HepG2 (cell line): ENCODE data around the gene PRKCG. TPM values are rescaled to one million over a fixed set of nuclear protein-coding genes. Genes with fewer than 3 reads are reported as not detected.

ENCODE experiments used
- ARNT ChIP-seq: fragments of 450-650 bp; IDR thresholded peaks from 2 replicates; pipeline ENCODE4 v1.6.1; 2017
- EEA1 ChIP-seq: sonication (generic); formaldehyde crosslinking; IDR thresholded peaks from 2 replicates; pipeline ENCODE4 v1.5.1; 2020; ENCODE audit warnings: mild to moderate bottlenecking, missing genetic modification reagents, borderline replicate concordance
- FOXK2 ChIP-seq: fragments of 450-650 bp; IDR thresholded peaks from 2 replicates; pipeline ENCODE4 v1.6.1; 2016
- GATAD1 ChIP-seq: IDR thresholded peaks from 2 replicates; pipeline ENCODE4 v1.6.1; 2016; ENCODE audit warnings: missing genetic modification reagents, missing compliant biosample characterization
- JUNB ChIP-seq: sonication (generic); formaldehyde crosslinking; IDR thresholded peaks from 2 replicates; pipeline ENCODE4 v1.8.0; 2022; ENCODE audit warnings: missing genetic modification reagents, mild to moderate bottlenecking, borderline replicate concordance
- KLF12 ChIP-seq: sonication (generic); formaldehyde crosslinking; IDR thresholded peaks from 2 replicates; pipeline ENCODE4 v1.4.0; 2020; ENCODE audit warnings: missing genetic modification reagents, borderline replicate concordance
- SP2 ChIP-seq: sonication (generic); formaldehyde crosslinking; IDR thresholded peaks from 2 replicates; pipeline ENCODE4 v1.5.1; 2020; ENCODE audit warnings: mild to moderate bottlenecking, missing genetic modification reagents
- ZNF263 ChIP-seq: sonication (generic); formaldehyde crosslinking; IDR thresholded peaks from 2 replicates; pipeline ENCODE4 v1.4.0; 2020; ENCODE audit warnings: missing genetic modification reagents
- ZNF572 ChIP-seq: sonication (generic); formaldehyde crosslinking; IDR thresholded peaks from 2 replicates; pipeline ENCODE4 v1.5.1; 2020; ENCODE audit warnings: mild to moderate bottlenecking, missing genetic modification reagents
- ZNF644 ChIP-seq: IDR thresholded peaks from 2 replicates; pipeline ENCODE4 v1.6.1; 2016; ENCODE audit warnings: low read depth
- ZNF713 ChIP-seq: sonication (generic); formaldehyde crosslinking; IDR thresholded peaks from 2 replicates; pipeline ENCODE4 v1.4.0; 2020; ENCODE audit warnings: mild to moderate bottlenecking, missing genetic modification reagents
- ZNF775 ChIP-seq: sonication (generic); formaldehyde crosslinking; IDR thresholded peaks from 2 replicates; pipeline ENCODE4 v1.4.0; 2020; ENCODE audit warnings: missing genetic modification reagents, mild to moderate bottlenecking, moderate library complexity, borderline replicate concordance
- ZNF83 ChIP-seq: sonication (generic); formaldehyde crosslinking; IDR thresholded peaks from 2 replicates; pipeline ENCODE4 v1.4.0; 2020; ENCODE audit warnings: missing genetic modification reagents, mild to moderate bottlenecking, borderline replicate concordance
- polyA plus RNA-seq, 8 experiments: library from polyadenylated mRNA; depleted of rRNA in 3 of 8; stranded (reverse) in 7 of 8; unstranded in 1 of 8; fragments of >200 nt; fragmentation: Illumina TruSeq in 4 of 8; extraction: Trizol in 4 of 8; gene quantifications; 2 replicates each; pipeline versions ENCODE4 v1.2.1 to v1.2.3, GENCODE V29; 2011 to 2016; ENCODE audit warnings: low read depth in 4 of 8, missing spikeins in 1 of 8, mixed read lengths in 1 of 8; ENCODE audit not compliant: insufficient read depth in 1 of 8
- total RNA-seq, 5 experiments: library from RNA; depleted of rRNA; stranded (reverse); fragments of >200 nt; fragmentation: Illumina TruSeq; extraction: Trizol; gene quantifications; 2 replicates each; pipeline ENCODE4 v1.2.3, GENCODE V29; 2016; ENCODE audit warnings: low read depth in 1 of 5
- TF ChIP-seq, protein P1 (sequence below): sonication (generic); formaldehyde crosslinking; IDR thresholded peaks from 2 replicates; pipeline ENCODE4 v1.8.0; 2022; ENCODE audit warnings: missing genetic modification reagents, mild to moderate bottlenecking, moderate library complexity, borderline replicate concordance
- TF ChIP-seq, protein P2 (sequence below): sonication (generic); formaldehyde crosslinking; IDR thresholded peaks from 2 replicates; pipeline ENCODE4 v1.4.0; 2020; ENCODE audit warnings: mild to moderate bottlenecking, missing genetic modification reagents
- TF ChIP-seq, protein P3 (sequence below): IDR thresholded peaks from 2 replicates; pipeline ENCODE4 v1.6.1; 2016; ENCODE audit warnings: low read depth, control low read depth

The PRKCG gene
- total and polyA plus RNA-seq, 2 of the 13 experiments (the other 11 are each of a cell fraction or from before 2014, with no cell fraction given), result 0.02 to 0.03 TPM

GRCh38 chr19:53867225-53868090, 14.5 kb upstream of the PRKCG start, which contains the start of gene MYADM (continued):
- TF ChIP-seq, protein P1, sequence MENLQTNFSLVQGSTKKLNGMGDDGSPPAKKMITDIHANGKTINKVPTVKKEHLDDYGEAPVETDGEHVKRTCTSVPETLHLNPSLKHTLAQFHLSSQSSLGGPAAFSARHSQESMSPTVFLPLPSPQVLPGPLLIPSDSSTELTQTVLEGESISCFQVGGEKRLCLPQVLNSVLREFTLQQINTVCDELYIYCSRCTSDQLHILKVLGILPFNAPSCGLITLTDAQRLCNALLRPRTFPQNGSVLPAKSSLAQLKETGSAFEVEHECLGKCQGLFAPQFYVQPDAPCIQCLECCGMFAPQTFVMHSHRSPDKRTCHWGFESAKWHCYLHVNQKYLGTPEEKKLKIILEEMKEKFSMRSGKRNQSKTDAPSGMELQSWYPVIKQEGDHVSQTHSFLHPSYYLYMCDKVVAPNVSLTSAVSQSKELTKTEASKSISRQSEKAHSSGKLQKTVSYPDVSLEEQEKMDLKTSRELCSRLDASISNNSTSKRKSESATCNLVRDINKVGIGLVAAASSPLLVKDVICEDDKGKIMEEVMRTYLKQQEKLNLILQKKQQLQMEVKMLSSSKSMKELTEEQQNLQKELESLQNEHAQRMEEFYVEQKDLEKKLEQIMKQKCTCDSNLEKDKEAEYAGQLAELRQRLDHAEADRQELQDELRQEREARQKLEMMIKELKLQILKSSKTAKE, result peak; percentile 62
- TF ChIP-seq FOXK2 (peak; percentile 40; the same call in 1 of the 2 replicates), KLF12 (CRISPR knock-in tag) (0 out of 2 replicates have a peak, but pooled peaks have one; percentile 48), ZNF775 (CRISPR knock-in tag) (0 out of 2 replicates have a peak, but pooled peaks have one; percentile 49), EEA1 (no peak), ZNF263 (CRISPR knock-in tag) (no peak), GATAD1 (CRISPR knock-in tag) (peak; percentile 61), ZNF83 (CRISPR knock-in tag) (no peak), ZNF572 (CRISPR knock-in tag) (peak; percentile 35; the same call in 1 of the 2 replicates), ARNT (no peak), ZNF713 (no peak), JUNB (CRISPR knock-in tag) (no peak), ZNF644 (CRISPR knock-in tag) (no peak), SP2 (CRISPR knock-in tag) (peak; percentile 32; the same call in 1 of the 2 replicates)
- TF ChIP-seq, protein P2, sequence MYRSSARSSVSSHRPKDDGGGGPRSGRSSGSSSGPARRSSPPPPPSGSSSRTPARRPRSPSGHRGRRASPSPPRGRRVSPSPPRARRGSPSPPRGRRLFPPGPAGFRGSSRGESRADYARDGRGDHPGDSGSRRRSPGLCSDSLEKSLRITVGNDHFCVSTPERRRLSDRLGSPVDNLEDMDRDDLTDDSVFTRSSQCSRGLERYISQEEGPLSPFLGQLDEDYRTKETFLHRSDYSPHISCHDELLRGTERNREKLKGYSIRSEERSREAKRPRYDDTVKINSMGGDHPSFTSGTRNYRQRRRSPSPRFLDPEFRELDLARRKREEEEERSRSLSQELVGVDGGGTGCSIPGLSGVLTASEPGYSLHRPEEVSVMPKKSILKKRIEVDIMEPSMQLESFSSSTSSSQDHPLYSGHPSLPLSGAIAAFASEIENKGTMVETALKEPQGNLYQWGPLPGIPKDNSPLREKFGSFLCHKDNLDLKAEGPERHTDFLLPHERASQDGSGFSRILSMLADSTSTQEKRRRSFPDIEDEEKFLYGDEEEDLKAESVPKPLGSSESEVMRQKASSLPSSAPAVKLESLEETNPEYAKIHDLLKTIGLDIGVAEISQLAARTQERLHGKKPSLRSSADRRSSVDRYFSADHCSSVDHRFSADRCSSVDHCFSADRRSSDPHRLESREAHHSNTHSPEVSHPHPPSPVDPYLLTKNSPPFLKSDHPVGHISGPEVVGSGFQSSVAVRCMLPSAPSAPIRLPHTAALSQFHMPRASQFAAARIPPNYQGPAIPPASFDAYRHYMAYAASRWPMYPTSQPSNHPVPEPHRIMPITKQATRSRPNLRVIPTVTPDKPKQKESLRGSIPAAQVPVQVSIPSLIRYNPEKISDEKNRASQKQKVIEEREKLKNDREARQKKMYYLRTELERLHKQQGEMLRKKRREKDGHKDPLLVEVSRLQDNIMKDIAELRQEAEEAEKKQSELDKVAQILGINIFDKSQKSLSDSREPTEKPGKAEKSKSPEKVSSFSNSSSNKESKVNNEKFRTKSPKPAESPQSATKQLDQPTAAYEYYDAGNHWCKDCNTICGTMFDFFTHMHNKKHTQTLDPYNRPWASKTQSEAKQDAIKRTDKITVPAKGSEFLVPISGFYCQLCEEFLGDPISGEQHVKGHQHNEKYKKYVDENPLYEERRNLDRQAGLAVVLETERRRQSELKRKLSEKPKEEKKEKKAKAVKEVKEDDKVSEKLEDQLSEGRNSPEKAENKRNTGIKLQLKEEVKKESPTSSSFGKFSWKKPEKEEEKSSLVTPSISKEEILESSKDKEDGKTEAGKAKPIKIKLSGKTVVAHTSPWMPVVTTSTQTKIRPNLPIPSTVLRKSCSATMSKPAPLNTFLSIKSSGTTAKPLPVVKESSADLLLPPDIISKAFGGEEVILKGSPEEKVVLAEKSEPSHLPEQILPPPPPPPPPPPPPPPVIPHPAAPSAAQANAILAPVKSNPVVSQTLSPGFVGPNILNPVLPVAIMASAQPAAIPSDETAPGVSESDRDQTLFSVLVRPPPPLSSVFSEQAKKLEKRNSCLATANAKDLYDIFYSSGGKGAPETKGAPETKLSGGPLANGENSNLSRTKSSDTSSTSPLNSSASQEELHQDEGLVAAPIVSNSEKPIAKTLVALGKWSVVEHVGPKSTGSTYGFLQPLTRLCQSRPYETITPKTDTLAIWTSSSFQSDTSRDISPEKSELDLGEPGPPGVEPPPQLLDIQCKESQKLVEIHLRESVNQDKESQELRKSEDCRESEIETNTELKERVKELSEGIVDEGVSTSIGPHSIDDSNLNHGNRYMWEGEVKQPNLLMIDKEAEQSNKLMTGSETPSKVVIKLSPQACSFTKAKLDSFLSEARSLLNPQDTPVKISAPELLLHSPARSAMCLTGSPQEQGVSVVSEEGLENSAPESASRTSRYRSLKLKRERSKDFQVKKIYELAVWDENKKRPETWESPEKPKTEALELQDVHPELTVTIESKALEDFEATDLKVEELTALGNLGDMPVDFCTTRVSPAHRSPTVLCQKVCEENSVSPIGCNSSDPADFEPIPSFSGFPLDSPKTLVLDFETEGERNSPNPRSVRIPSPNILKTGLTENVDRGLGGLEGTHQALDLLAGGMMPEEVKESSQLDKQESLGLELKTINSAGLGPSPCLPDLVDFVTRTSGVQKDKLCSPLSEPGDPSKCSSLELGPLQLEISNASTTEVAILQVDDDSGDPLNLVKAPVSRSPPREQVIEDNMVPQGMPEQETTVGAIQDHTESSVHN (CRISPR knock-in tag), result no peak
- TF ChIP-seq, protein P3, sequence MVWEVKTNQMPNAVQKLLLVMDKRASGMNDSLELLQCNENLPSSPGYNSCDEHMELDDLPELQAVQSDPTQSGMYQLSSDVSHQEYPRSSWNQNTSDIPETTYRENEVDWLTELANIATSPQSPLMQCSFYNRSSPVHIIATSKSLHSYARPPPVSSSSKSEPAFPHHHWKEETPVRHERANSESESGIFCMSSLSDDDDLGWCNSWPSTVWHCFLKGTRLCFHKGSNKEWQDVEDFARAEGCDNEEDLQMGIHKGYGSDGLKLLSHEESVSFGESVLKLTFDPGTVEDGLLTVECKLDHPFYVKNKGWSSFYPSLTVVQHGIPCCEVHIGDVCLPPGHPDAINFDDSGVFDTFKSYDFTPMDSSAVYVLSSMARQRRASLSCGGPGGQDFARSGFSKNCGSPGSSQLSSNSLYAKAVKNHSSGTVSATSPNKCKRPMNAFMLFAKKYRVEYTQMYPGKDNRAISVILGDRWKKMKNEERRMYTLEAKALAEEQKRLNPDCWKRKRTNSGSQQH (CRISPR knock-in tag), result no peak
